Tibial nerve (tissue), 3 donors: Measurements from ENCODE around the gene ORMDL3.

Experiments used
- POLR2A ChIP-seq, 2 donors: fragments of 450-650 bp; IDR thresholded peaks; one replicate each; pipeline ENCODE4 v1.6.1; 2017; ENCODE audit warnings: antibody characterized with exemption in 2 of 2, mild to moderate bottlenecking in 2 of 2, moderate library complexity in 2 of 2
- TF ChIP-seq, protein P1 (sequence below), 5 experiments: fragments of 200-600 bp in 3 of 5; fragments of 450-650 bp in 2 of 5; sonication (generic) in 3 of 5; IDR thresholded peaks; one replicate each; pipeline ENCODE4 v1.5.1; 2016 to 2019; ENCODE audit warnings: antibody characterized with exemption in 5 of 5, mild to moderate bottlenecking in 3 of 5, moderate library complexity in 2 of 5

- TF ChIP-seq, protein P1, sequence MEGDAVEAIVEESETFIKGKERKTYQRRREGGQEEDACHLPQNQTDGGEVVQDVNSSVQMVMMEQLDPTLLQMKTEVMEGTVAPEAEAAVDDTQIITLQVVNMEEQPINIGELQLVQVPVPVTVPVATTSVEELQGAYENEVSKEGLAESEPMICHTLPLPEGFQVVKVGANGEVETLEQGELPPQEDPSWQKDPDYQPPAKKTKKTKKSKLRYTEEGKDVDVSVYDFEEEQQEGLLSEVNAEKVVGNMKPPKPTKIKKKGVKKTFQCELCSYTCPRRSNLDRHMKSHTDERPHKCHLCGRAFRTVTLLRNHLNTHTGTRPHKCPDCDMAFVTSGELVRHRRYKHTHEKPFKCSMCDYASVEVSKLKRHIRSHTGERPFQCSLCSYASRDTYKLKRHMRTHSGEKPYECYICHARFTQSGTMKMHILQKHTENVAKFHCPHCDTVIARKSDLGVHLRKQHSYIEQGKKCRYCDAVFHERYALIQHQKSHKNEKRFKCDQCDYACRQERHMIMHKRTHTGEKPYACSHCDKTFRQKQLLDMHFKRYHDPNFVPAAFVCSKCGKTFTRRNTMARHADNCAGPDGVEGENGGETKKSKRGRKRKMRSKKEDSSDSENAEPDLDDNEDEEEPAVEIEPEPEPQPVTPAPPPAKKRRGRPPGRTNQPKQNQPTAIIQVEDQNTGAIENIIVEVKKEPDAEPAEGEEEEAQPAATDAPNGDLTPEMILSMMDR (IDR thresholded peaks at IDR 0.05), result no peak
- no peak for TF ChIP-seq POLR2A (IDR thresholded peaks at IDR 0.05)
Measured at GRCh38 chr17:39926588-39927100, 757 bp downstream of the ORMDL3 start.
